SU-DHL-6 (cell line): Measurements from ENCODE around the gene MYL9.

Experiments
- EZH2phosphoT487 ChIP-seq: fragments of 200-600 bp; sonication (generic), shearing (Covaris generic); conservative IDR thresholded peaks from 2 replicates; pipeline ENCODE4 v1.6.1; 2018; ENCODE audit warnings: mild to moderate bottlenecking, antibody characterized with exemption, low read length, moderate library complexity, mixed read lengths
- TF ChIP-seq, protein P1 (sequence below): fragments of 200-600 bp; sonication (generic); IDR thresholded peaks from one replicate; pipeline ENCODE4 v1.5.1; 2017; ENCODE audit warnings: antibody characterized with exemption, mild to moderate bottlenecking, low read length, moderate library complexity; ENCODE audit not compliant: insufficient read depth, poor library complexity, severe bottlenecking

DNA sequence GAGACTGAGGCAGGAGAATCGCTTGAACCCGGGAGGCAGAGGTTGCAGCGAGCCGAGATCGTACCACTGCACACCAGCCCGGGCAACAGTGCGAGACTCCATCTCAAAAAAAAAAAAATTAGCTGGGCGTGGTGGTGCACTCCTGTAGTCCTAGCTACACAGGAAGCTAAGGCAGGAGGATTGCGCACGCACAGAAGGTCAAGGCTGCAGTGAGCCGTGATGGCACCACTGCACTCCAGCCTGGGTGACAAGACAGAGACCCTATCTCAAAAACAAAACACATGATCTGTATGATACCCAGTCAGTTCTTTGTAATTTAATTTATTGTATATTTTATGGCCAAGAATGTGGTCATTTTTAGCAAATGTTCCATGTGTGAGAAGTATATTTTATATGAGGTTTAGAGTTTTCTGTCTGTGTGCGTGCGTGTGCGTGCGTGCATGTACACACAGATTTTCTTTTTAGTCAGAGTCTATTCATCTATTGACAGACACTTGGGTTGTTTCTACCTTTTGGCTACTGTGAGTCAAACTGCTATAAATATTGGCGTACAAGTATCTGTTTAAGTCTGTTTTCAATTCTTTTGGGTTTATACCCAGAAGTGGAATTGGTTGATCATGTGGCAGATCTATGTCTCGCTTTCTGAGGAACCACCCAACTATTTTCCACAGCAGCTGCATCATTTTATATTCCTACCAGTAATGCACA, 22.2 kb upstream of the MYL9 start:
- TF ChIP-seq, protein P1, sequence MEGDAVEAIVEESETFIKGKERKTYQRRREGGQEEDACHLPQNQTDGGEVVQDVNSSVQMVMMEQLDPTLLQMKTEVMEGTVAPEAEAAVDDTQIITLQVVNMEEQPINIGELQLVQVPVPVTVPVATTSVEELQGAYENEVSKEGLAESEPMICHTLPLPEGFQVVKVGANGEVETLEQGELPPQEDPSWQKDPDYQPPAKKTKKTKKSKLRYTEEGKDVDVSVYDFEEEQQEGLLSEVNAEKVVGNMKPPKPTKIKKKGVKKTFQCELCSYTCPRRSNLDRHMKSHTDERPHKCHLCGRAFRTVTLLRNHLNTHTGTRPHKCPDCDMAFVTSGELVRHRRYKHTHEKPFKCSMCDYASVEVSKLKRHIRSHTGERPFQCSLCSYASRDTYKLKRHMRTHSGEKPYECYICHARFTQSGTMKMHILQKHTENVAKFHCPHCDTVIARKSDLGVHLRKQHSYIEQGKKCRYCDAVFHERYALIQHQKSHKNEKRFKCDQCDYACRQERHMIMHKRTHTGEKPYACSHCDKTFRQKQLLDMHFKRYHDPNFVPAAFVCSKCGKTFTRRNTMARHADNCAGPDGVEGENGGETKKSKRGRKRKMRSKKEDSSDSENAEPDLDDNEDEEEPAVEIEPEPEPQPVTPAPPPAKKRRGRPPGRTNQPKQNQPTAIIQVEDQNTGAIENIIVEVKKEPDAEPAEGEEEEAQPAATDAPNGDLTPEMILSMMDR, result no peak
- TF ChIP-seq EZH2phosphoT487, result no peak
